Trophoblast cell (in vitro differentiated cells and primary cell): ENCODE data around the gene CYTH2.

ENCODE experiments used
- DNase-seq, 2 donors: peaks; one replicate each; pipeline ENCODE4 v3.0.0-alpha.2; 2016
- H2AFZ ChIP-seq: 2 replicates; pipeline ENCODE4 v1.6.1; 2013; ENCODE audit warnings: low read length, moderate library complexity, mild to moderate bottlenecking; ENCODE audit not compliant: insufficient read depth, poor library complexity
- H2AK5ac ChIP-seq: 2 replicates; pipeline ENCODE4 v1.6.1; 2013; ENCODE audit warnings: mild to moderate bottlenecking, low read length
- H2BK120ac ChIP-seq: 2 replicates; pipeline ENCODE4 v1.6.1; 2013; ENCODE audit warnings: low read length, mild to moderate bottlenecking, moderate library complexity; ENCODE audit not compliant: insufficient read depth, poor library complexity
- H2BK12ac ChIP-seq: 2 replicates; pipeline ENCODE4 v1.6.1; 2013; ENCODE audit warnings: mild to moderate bottlenecking, low read length, moderate library complexity
- H2BK5ac ChIP-seq: 2 replicates; pipeline ENCODE4 v1.6.1; 2013; ENCODE audit warnings: low read length, low read depth, moderate library complexity, mild to moderate bottlenecking; ENCODE audit not compliant: poor library complexity
- H3K14ac ChIP-seq: 2 replicates; pipeline ENCODE4 v1.6.1; 2013; ENCODE audit warnings: mild to moderate bottlenecking, low read length
- H3K18ac ChIP-seq: 2 replicates; pipeline ENCODE4 v1.6.1; 2013; ENCODE audit warnings: mild to moderate bottlenecking, low read length
- H3K23ac ChIP-seq: 2 replicates; pipeline ENCODE4 v1.6.1; 2013; ENCODE audit warnings: low read length
- H3K27ac ChIP-seq: 2 replicates; pipeline ENCODE4 v1.5.1; 2013; ENCODE audit warnings: low read depth, mild to moderate bottlenecking, inconsistent platforms, low read length, moderate library complexity
- H3K27me3 ChIP-seq: 2 replicates; pipeline ENCODE4 v1.6.1; 2013; ENCODE audit warnings: inconsistent platforms, mild to moderate bottlenecking, low read length, moderate library complexity; ENCODE audit not compliant: insufficient read depth
- H3K36me3 ChIP-seq, 2 experiments: 1 replicate in 1 of 2; 2 replicates in 1 of 2; pipeline ENCODE4 v1.6.1; 2013; ENCODE audit warnings: low read length in 2 of 2, mild to moderate bottlenecking in 2 of 2, moderate library complexity in 1 of 2; ENCODE audit not compliant: insufficient read depth in 2 of 2, control insufficient read depth in 1 of 2
- H3K4ac ChIP-seq: 2 replicates; pipeline ENCODE4 v1.6.1; 2013; ENCODE audit warnings: low read depth, mild to moderate bottlenecking, low read length, moderate library complexity
- H3K4me1 ChIP-seq, 2 experiments: 1 replicate in 1 of 2; 2 replicates in 1 of 2; pipeline ENCODE4 v1.6.1; 2013; ENCODE audit warnings: low read length in 2 of 2, mild to moderate bottlenecking in 2 of 2, moderate library complexity in 1 of 2; ENCODE audit not compliant: insufficient read depth in 2 of 2, control insufficient read depth in 1 of 2
- H3K4me2 ChIP-seq: 2 replicates; pipeline ENCODE4 v1.6.1; 2013; ENCODE audit warnings: inconsistent platforms, mild to moderate bottlenecking, low read length, moderate library complexity
- H3K4me3 ChIP-seq: 2 replicates; pipeline ENCODE4 v1.5.1; 2013; ENCODE audit warnings: mild to moderate bottlenecking, low read depth, low read length, inconsistent platforms
- H3K79me1 ChIP-seq: one replicate; pipeline ENCODE4 v1.6.1; 2013; ENCODE audit warnings: low read length
- H3K79me2 ChIP-seq: 2 replicates; pipeline ENCODE4 v1.6.1; 2013; ENCODE audit warnings: low read length, mild to moderate bottlenecking; ENCODE audit not compliant: control insufficient read depth, insufficient read depth, poor library complexity
- H3K9ac ChIP-seq: 2 replicates; pipeline ENCODE4 v1.6.1; 2013; ENCODE audit warnings: mild to moderate bottlenecking, low read length
- H3K9me3 ChIP-seq: 2 replicates; pipeline ENCODE4 v1.6.1; 2013; ENCODE audit warnings: low read depth, mild to moderate bottlenecking, control low read depth, inconsistent platforms, low read length; ENCODE audit not compliant: insufficient read depth
- H4K12ac ChIP-seq: 2 replicates; pipeline ENCODE4 v1.6.1; 2013; ENCODE audit warnings: low read depth, mild to moderate bottlenecking, low read length, moderate library complexity
- H4K8ac ChIP-seq: 2 replicates; pipeline ENCODE4 v1.6.1; 2013; ENCODE audit warnings: low read depth, mild to moderate bottlenecking, low read length, moderate library complexity
- H4K91ac ChIP-seq: one replicate; pipeline ENCODE4 v1.6.1; 2013; ENCODE audit warnings: low read depth, mild to moderate bottlenecking, low read length, moderate library complexity
- WGBS: extraction: QIAGEN DNeasy Blood & Tissue Kit; methylation state at CpG from one replicate; pipeline ENCODE4 v1.1.7; 2013; ENCODE audit warnings: missing lambda C conversion rate; ENCODE audit not compliant: insufficient read length, insufficient coverage; ENCODE audit errors: extremely low coverage; 5-methylcytosine and 5-hydroxymethylcytosine counted together

The CYTH2 gene

DNA sequence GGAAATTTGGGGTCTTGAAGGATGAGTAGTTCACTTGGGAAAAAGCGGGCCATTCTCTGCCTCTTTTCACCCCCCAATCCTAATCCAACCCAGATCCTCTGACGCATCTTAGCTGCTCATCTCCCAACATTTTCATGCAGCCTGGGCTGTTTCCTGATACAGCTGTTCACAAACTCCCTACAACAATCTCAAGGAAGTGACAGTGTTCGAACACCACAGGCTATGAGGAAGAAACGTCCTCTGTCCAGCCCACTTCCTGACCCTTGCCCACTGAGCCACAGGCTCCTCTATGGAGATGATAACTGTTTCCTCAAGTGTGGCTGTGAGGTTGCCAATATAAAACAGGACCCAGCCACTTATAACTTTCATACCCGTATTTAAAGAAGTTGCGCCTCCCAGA, 26.2 kb downstream of the CYTH2 start:
- Histone ChIP-seq H2BK12ac (no peak overlapping the region), H3K79me2 (peaks cover 2% of the 10 kb centered on the region), H4K12ac (no peak overlapping the region), H2BK120ac (no peak overlapping the region), H3K36me3 (peaks cover 0 to 1% of the 10 kb centered on the region in 2 experiments), H3K4me2 (no peak overlapping the region), H3K79me1 (peaks cover 4% of the 10 kb centered on the region), H3K27ac (no peak overlapping the region), H2AFZ (no peak overlapping the region), H3K9ac (no peak overlapping the region), H4K91ac (no peak overlapping the region), H3K23ac (no peak overlapping the region), H2AK5ac (no peak overlapping the region), H4K8ac (no peak overlapping the region), H3K4me1 (peaks cover 10 to 13% of the 10 kb centered on the region in 2 experiments), H3K9me3 (no peaks in the 10 kb centered on the region), H3K14ac (no peak overlapping the region), H3K27me3 (no peaks in the 10 kb centered on the region), H3K4me3 (no peak overlapping the region), H2BK5ac (no peak overlapping the region), H3K18ac (no peak overlapping the region), H3K4ac (no peak overlapping the region)
- no CpG with 5 or more reads among the region's 6 CpGs for WGBS
- DNase-seq, result peak in 1 of 2 donors; percentile 28

DNA sequence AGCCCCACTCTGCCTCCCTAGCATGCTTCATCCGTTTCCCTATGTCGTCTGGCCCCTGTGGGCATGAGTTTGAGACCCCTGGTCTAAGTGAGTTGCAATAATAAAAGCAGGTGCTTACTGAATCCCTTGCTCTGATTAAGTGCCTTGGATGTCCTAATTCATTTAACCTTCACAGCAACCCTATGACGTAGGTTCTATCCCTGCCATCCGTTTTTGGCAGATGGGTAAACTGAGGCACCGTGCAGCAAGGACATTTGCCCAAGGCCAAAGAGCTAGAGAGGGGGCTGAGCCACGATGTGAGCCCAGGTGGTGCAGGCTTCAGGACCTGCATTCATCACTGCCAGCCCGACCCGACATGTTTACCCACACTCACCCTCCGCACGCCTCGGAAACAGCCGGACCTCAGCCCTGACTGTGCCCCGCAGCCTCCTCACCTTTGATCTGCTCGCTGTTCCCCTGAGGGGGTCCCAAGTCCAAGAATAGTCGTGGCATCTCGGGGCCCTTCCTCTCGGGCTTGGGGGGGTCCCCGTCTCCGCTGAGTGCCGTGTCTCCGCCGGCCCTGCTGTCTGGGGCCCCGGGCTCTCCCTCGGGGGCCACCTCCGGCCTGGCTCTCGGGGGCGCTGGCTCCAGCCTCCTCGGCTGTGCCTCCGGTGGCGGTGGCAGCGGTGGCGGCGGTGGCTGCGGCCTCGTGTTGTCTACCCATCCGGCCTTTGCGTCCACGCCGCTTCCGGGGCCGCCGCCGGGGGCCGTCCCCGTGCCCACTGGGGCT, 28.0 kb downstream of the CYTH2 start:
- WGBS, result no CpG with 5 or more reads among the region's 45 CpGs
- Histone ChIP-seq H4K8ac (no peak overlapping the region), H3K23ac (no peak overlapping the region), H4K12ac (no peak overlapping the region), H3K14ac (no peak overlapping the region), H3K4me3 (no peak overlapping the region), H3K36me3 (peaks cover 0 to 1% of the 10 kb centered on the region in 2 experiments), H3K79me1 (peaks cover 13% of the 10 kb centered on the region), H3K9me3 (no peaks in the 10 kb centered on the region), H3K9ac (peak overlapping the region; percentile 28), H3K4me2 (no peak overlapping the region), H2AK5ac (no peak overlapping the region), H2AFZ (no peak overlapping the region), H3K18ac (no peak overlapping the region), H3K27ac (no peak overlapping the region), H3K27me3 (no peaks in the 10 kb centered on the region), H3K4me1 (peaks cover 18 to 19% of the 10 kb centered on the region in 2 experiments), H3K4ac (no peak overlapping the region), H2BK5ac (no peak overlapping the region), H2BK120ac (no peak overlapping the region), H4K91ac (no peak overlapping the region), H2BK12ac (no peak overlapping the region), H3K79me2 (peaks cover 4% of the 10 kb centered on the region)
- DNase-seq, result no peak

DNA sequence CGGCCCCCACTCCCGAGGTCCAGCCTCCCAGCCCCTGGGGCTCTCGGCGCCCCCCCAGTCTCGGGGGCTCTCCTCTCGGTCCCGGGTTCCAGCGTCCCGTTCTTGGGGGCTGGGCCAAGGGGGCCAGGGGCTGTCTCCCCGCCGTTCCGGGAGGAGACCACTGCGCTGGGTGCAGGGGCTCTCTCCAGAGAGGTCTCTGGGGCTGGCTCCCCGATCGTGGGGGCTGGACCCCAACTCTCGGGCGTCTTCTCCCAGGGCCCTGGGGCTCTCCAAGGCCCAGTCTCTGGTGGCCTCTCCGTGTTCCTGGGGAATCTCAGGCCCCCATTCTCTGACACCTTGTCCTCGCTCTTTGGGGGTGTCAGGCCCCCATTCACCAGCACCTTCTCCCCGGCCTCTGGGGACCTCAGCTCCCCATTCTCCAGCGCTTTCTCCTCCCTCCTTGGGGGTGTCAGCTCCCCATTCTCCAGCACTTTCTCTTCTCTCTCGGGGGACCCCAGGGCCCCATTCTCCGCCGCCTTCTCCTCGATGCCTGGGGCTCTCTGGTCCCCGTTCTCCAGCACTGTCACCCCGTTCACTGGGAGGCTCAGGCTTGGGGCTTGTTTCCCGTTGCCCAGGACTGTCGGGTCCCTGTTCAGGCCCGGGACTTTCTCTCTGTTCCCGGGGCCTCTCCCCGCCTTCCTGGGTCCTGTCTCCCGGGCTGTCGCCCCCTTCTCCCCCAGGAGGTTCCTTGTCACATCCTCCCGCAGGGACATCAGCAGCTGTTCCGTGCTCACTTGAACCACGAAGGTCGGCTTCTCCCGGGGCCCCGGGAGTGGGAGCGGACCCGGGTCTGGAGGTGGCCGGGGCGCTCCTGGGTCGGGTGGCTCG, 28.8 kb downstream of the CYTH2 start:
- H3K27ac ChIP-seq, result no peak overlapping the region
- H3K9ac ChIP-seq, result no peak overlapping the region
- peaks cover 13% of the 10 kb centered on the region for H3K79me1 ChIP-seq
- DNase-seq, result no peak
- no peak overlapping the region for H4K91ac ChIP-seq
- WGBS, result no CpG with 5 or more reads among the region's 46 CpGs
- no peak overlapping the region for H2AFZ ChIP-seq
- no peaks in the 10 kb centered on the region for H3K27me3 ChIP-seq
- H4K8ac ChIP-seq, result no peak overlapping the region
- H3K36me3 ChIP-seq, result peaks cover 0 to 1% of the 10 kb centered on the region in 2 experiments
- no peak overlapping the region for H2BK12ac ChIP-seq
- no peak overlapping the region for H4K12ac ChIP-seq
- H3K4me2 ChIP-seq, result no peak overlapping the region
- no peak overlapping the region for H3K4me3 ChIP-seq
- H2BK120ac ChIP-seq, result no peak overlapping the region
- H3K4me1 ChIP-seq, result peaks cover 20 to 24% of the 10 kb centered on the region in 2 experiments
- H3K79me2 ChIP-seq, result peaks cover 4% of the 10 kb centered on the region
- no peak overlapping the region for H2BK5ac ChIP-seq
- H3K23ac ChIP-seq, result no peak overlapping the region
- no peak overlapping the region for H3K14ac ChIP-seq
- H3K9me3 ChIP-seq, result no peaks in the 10 kb centered on the region
- no peak overlapping the region for H3K18ac ChIP-seq
- no peak overlapping the region for H3K4ac ChIP-seq
- H2AK5ac ChIP-seq, result no peak overlapping the region

DNA sequence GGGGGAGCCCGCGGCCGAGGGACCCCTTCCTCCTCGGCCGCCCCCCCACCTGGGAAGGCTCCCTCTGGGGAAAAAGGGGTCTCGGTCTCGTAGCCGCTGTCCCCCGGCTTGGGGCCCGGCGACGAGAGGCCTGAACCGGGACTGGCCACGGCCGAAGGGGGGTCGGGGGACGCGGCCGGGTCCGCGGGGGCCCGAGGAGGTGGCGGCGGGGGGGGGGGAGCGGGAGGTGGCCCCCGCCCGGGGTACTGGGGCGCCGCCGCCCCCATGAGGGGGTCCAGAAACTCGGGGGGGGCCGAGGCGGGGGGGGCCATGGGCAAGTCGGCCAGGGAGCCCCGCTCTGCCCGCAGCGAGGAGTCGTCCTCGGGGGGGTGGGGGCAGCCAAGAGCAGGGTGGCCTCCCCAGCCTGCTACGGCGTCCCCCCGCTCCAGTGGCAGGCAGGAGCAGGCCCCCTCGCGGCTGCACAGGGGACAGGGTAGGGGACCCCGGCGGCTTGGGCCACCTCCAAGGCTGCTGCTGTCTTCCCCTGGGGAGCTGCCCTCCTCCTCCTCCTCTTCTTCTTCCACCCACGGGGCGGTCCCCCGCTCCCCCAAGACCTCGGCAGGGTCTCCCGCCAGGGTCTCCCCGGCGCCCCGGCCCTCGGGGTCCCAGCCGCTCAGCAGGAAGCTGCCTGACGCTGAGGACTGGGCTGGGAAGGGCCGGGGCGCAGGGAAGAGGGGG, 29.6 kb downstream of the CYTH2 start:
- Histone ChIP-seq H3K79me1 (peaks cover 13% of the 10 kb centered on the region), H3K4me3 (no peak overlapping the region), H3K27ac (no peak overlapping the region), H3K18ac (no peak overlapping the region), H3K4me2 (no peak overlapping the region), H3K79me2 (peaks cover 2% of the 10 kb centered on the region), H3K23ac (no peak overlapping the region), H2BK12ac (no peak overlapping the region), H3K14ac (no peak overlapping the region), H2AK5ac (no peak overlapping the region), H3K27me3 (no peaks in the 10 kb centered on the region), H3K9ac (no peak overlapping the region), H2BK5ac (no peak overlapping the region), H4K8ac (no peak overlapping the region), H2AFZ (no peak overlapping the region), H4K91ac (no peak overlapping the region), H3K4ac (no peak overlapping the region), H3K4me1 (peaks cover 20 to 24% of the 10 kb centered on the region in 2 experiments), H3K9me3 (no peaks in the 10 kb centered on the region), H2BK120ac (no peak overlapping the region), H4K12ac (no peak overlapping the region), H3K36me3 (peaks cover 0 to 1% of the 10 kb centered on the region in 2 experiments)
- WGBS, result no CpG with 5 or more reads among the region's 59 CpGs
- no peak for DNase-seq
